NCI-H774 (cell line): Measurements from ENCODE around the gene QSER1.
A peak's percentile ranks its signal among the peaks of the same experiment; 100 is the strongest.

Source experiments
- DNase-seq: peaks from one replicate; lab custom pipeline; 2025; lab: John Stamatoyannopoulos, UW

The QSER1 gene

DNA sequence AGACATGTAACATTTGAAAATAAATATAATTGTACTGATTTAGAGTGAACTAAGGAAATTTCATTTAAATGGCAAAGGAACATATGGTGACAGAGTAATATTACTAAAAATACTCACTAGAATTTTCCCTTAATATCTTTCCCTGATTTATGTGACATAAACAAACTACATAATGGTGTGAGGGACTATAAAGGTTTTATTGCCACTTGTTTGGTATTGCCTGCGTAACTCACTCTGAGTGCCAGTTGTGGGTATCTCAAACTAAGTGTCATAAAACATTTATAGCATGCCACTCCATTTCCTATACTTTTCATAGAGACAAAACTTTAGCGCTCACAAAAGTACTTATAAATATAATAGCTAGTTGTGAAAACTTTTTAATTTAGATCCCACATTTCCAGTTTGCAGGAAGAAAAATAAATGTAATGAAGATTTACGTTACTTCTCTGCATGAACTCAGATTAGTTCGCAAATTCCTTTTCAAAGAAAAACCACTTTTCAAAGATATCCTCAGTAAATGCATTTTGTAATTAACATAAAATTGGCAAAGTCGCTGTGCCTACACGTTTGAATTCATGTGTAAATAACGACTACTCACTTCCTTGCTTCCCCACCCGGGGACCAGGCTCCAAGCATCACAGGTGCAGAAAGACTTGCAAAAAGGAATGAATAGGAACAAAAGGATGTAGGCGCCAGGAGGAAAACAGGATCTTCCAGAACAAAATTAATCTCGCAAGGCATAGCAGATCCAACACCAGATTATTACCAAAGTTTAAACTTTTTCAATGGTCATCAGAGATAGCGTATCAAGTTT, 1.6 kb upstream of the QSER1 start:
- peak; percentile 44 for DNase-seq

DNA sequence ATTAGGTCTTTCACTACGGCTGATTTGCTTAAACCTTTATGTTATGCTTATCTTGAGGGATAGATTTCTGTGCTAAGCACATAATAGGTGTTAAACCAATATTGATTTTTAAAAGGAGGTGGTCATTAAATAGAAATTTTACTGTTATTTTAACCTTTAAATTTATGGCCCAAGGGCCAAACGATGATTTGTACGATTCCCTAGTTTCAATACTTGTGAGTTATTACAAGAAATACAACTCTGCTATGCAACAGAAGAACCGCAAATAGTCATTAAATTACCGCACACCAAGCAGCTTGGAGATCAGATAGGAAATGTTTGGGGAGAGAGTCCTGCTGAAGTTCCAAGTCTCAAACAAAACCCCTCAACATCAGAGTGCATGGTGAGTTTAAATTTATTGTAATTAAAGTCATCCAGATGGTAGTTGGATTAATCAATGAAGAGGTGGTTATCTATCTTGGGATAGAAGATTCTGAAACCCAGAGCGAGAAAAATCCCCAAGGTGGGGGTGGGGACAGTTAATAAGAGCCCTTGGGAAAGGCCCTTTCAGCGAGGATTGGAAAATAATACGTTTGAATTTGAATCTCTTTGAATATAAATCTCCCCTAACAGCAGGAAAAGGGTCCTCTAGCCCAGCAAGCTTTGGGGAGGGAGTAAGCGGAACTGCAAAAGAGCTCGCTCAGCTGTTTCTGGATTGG, 805 bp upstream of the QSER1 start:
- DNase-seq = peak; percentile 45

DNA sequence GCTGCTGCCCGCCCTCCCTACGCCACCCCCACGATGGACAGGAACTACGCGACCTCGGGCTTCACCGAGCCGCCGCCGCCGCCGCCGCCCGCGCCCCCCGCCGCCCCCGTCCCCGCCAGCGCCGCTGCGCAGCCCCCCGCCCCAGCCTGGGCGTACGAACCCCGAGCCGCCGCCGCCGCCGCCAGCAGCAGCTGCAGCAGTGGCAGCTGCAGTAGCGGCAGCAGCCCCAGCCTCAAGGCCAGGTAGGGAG, 407 bp downstream of the QSER1 start:
- DNase-seq = no peak

DNA sequence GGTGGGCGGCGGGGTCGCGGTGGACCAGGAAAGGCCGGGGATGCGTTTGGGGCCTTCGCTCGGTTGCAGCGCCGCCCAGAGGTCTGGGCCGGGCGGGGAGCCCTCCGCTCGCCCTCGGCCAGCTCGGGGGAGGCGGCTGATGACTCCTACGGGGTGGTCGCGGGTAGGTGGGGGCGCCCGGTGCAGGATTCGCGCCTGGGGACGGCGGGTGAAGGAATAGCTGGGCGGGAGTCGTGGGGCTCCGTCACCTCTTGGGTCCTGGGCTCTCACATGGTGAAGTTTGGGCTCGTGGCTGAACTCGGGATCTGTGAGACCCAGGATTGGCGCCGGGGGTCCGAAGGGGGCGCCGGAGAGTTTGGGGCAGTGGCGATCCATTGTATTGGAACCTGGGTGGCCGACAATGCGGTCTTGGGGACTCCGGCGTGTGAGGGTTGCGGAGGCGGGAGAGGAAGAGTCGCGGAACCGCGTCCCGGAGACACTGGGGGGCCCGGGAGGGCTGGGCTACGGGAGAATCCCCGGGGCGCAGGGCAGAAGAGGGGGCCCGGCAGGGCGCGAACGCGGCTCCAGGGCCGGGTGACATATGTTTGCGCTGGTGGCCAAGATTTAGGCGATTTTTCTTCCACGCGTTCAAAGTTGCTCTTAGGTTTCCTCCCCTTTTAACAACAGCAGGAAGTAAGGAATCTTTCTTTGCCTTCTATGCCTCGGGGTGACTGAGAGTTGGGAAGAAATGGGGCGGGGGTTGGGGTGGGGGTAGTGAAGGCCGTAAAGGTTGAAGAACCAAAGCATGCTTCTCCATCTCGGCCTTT, 935 bp downstream of the QSER1 start:
- DNase-seq = peak; percentile 36

DNA sequence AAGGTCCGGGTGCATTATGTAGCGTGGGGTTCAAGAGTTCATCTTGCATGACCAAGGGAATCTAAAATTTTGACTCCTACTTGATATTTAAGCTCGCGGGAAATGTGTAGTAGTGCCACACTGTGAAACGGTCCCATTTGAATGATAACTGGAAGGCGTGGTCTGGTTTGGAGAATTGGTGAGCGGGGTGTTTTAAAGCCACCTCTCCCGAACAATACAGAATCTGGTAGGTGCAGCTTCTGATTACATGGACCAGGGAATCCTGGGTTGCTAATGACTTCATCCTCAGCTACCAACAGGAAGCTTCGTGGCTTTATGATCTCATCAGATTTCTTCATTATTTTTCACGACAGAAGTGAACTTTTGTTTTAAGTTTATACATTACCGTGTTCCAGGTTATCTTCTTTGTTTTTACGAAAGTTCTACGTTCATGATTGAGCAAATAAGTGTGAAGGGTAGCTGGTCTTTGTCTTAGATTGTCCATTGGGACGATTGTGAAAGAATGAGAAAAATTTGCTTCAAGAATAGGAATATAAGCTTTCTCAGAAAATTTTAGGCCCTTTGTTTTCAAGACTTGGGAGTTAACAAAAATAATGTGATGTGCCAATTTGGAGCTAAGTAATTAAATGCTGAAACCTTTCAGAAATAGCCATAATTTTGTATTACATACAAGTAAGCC, 1.7 kb downstream of the QSER1 start:
- DNase-seq = peak; percentile 69

DNA sequence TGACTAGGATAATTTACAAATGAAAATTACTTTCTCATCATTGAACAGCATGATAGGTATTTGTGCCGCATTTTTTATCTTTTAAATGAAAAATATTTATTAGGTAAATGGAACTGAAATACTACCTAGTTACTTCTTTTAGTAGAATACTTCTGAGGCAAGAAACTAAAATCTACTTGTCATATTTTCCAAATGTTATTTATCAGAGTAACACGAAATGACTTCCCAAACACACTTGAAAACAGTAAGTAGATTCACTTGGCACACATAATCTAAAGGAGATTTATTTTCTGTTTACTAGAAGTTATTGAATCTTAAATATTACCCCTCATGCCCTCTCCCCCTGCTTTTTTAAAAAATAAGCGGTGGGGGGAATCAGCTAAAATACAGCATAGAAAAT, 2.3 kb downstream of the QSER1 start:
- DNase-seq = no peak

GRCh38 chr11:32895471-32895870, 2.9 kb downstream of the QSER1 start:
- DNase-seq = no peak

DNA sequence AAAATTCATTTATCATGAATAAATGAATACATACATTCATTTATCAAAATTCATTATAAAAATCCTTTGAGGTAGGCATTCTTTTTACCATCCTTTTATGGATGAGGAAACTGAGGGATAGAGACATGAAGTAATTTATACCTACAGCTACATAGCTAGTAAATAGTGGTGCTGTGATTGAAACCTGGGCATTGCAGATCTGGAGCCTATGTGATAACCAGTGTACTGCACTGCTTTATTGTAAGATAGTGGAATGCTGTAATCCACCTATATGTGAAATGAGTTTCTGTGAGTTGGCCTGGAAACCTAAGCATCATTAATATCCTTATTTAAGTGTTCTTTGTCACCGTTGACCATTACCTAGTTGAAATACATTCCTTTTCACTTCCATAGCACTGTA, 4.5 kb downstream of the QSER1 start:
- DNase-seq = no peak

DNA sequence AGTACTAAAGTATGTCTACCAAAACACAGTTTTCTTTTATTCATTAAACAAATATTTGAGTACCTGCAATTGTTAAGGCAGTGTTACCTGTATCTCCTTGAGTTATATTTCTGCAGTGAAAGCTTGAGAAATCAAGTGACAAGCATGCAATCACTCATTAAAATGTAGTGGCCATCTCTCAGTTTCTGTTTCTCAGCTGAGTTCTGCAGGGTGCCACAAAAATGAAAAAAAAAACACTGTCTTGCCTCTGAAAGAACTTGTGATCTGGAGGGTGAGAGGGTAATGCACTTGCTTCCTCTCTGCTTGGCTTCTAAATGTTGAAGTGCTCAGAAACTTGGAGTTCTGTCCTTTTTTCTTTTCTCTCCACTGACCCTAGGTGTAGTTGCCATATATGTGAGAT, 6.8 kb downstream of the QSER1 start:
- no peak for DNase-seq

- DNase-seq = no peak
Observed at GRCh38 chr11:32902089-32902665, 9.6 kb downstream of the QSER1 start.

DNA sequence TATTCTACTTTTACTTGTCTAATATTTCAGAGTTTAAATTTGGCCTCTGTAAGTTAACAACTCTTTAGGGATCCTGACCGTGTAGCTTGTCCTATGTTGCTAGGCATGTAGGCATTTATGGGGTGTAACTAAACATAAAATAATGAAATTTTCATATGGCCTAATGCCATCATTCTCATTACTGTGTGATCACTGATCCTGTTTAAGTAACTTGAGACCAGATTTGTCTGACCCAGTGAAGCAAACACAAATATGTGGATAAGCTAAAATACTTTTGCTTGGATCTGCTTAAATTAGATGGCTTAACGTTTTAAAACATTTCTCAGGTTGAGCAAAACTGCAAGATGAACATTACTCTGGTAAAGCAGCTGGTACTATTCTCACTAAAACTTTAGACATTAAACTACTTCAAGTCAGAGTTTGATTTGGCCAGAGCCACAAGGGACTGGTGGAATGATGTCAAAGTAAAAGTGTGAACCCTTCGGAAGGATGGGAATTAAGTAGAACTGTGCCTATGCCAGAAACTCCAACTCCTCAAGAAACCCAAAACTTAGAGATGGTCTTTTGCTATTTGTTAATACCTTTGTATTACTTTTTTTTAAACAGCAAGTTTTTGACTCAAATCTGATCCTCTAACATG, 12.5 kb downstream of the QSER1 start:
- no peak for DNase-seq

GRCh38 chr11:32908619-32909018, 16.0 kb downstream of the QSER1 start:
- no peak for DNase-seq

GRCh38 chr11:32911413-32911812, 18.8 kb downstream of the QSER1 start:
- no peak for DNase-seq

GRCh38 chr11:32913445-32913844, 20.8 kb downstream of the QSER1 start:
- DNase-seq = no peak

DNA sequence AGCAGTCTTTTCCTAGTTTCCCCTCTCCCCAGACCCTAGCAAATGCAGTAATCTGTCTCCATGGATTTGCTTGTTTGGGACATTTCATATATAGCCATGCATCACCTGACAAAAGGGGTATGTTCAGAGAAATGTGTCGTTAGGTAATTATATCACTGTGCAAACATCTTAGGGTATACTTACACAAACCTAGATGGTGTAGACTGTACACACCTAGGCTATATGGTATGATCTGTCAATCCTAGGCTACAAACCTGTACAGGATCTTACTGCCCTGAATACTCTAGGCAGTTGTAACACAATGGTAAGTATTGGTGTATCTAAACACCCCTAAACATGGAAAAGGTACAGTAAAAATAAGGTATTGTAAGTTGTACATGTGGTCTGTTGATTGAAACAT, 23.8 kb downstream of the QSER1 start:
- no peak for DNase-seq

DNA sequence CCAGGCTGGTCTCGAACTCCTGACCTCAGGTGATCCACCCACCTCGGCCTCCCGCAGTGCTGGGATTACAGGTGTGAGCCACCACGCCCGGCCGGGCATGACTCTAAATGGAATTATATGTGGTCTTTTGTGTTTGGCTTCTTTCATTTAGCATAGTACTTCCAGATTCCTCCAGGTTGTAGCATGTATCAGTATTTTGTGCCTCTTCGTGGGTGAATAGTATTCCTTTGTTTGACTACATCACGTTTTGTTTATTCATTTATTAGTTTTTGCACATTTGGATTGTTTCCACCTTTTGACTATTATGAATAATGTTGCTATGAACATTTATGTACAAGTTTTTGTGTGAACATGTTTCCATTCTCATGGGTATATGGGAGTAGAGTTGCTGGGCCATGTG, 24.4 kb downstream of the QSER1 start:
- no peak for DNase-seq

- no peak for DNase-seq
Observed at GRCh38 chr11:32918427-32918826, 25.8 kb downstream of the QSER1 start.

DNA sequence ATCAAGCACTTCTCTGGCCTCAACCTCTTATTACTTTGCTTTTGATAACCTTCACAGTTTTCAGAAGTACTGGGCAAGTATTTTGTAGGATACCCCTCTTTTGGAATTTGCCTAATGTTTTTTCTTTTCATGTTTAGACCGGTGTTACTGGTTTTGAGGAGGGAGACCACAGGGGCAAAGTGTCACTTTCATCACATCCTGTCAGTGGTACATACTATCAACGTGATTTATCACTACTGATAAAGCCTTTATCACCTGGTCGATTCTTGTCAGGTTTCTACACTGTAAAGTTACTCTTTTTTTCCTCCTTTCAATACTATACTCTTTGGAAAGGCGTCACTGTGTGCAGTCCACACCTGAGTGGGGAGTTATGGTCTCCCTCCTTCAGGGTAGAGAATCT, 26.7 kb downstream of the QSER1 start:
- DNase-seq = no peak

DNA sequence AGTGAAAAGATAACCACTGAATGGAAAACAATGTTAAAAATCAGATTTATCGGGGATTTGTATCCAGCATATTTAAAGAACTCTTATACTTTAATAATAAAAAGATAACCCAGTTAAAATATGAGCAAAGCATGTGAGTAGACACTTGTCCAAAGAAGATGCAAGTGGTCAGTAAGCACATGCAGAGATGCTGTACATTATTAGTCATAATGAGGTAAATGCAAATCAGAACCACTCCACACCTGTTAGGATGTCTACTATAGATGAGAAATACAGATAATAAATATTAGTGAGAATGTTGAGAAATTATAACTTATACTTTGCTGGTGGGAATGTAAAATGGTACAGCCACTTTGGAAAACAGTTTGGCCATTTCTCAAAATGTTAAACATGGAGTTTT, 28.0 kb downstream of the QSER1 start:
- DNase-seq = no peak

DNA sequence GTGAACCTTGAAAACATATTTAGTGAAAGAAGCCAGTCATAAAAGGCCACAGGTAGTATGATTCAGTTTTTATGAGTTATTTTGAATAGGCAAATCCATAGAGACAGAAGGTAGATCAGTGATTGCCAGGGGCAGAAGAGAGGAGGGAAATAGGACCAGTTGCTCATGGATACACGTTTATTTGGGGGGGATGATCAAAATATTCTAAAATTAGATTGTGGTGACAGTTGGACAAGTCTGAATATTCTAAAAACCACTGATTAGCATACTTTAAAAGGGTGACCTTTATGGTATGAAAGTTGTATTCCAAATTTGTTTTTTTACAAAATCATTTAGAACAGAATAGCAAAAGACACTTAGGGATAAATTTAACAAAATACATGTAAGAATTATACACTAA, 28.6 kb downstream of the QSER1 start:
- DNase-seq = no peak

GRCh38 chr11:32931606-32932005, 39.0 kb downstream of the QSER1 start:
- no peak for DNase-seq

GRCh38 chr11:32932196-32932595, 39.6 kb downstream of the QSER1 start:
- DNase-seq = no peak
